Measurements from ENCODE around the gene LTA4H.
"Not testable (repeated sequence)": the region's sequence is repeated elsewhere in the genome, so short reads cannot be mapped to it uniquely, and the experiment has no call there.

- TF ChIP-seq CTCF, POLR2A (IDR thresholded peaks at IDR 0.05): not testable (repeated sequence)
Measured at GRCh38 chr12:96065776-96066175, 30.4 kb upstream of the LTA4H start.
